Stimulated activated CD4-positive, alpha-beta T cell treated with anti-CD3 and anti-CD28 coated beads, Interleukin-1b, Interleukin-23, amount 100 ng/mL, for 4 hours (primary cell): ENCODE data around the gene PRR22.
"Not testable (repeated sequence)": the region's sequence is repeated elsewhere in the genome, so short reads cannot be mapped to it uniquely, and the experiment has no call there.

Source experiments
- DNase-seq, 2 donors: peaks; one replicate each; pipeline ENCODE4 v3.0.0-alpha.2; 2020; ENCODE audit warnings: low read depth in 2 of 2

Gene PRR22

GRCh38 chr19:5751709-5752108 lies 32.8 kb downstream of the PRR22 start:
- no peak for DNase-seq

GRCh38 chr19:5749505-5749904 lies 35.0 kb downstream of the PRR22 start:
- no peak for DNase-seq

- not testable (repeated sequence) for DNase-seq
These were observed 35.6 kb downstream of the PRR22 start for GRCh38 chr19:5748920-5749319.

- DNase-seq, result not testable (repeated sequence)
These were observed 39.5 kb downstream of the PRR22 start for GRCh38 chr19:5744999-5745398.

DNA sequence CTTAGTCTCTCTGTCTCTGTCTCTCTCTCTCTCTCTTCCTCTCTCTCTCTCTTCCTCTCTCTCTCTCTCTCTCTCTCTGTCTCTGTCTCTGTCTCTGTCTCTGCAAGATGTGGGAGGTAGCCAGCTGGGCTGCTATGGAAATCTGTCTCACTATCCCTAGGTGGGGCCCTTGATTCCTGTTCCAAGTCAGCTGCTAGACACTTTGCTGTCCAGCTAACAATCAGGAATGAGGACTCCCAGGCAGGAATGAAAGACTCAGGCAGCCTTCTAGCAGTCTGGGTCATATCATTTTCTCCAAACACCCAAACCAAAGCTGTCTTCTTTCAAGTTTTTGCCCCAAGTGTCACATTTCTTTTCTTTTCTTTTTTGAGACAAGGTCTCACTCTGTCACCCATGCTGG lies 40.9 kb downstream of the PRR22 start:
- no peak for DNase-seq

GRCh38 chr19:5742051-5742450 lies 42.5 kb downstream of the PRR22 start:
- no peak for DNase-seq

DNA sequence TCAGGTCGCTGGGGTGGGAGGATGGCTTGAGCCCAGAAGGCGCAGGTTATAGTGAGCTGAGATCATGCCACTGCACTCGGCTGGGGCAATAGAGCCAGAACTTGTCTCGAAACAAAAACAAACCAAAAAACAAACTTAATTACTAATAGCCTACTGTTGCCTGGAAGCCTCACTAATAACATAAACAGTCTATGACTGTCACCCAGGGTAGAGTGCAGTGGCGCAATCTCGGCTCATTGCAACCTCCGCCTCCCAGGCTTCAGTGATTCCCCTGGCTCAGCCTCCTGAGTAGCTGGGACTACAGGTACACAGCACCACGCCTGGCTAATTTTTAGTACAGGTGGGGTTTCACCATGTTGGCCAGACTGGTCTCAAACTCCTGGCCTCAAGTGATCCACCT lies 46.1 kb downstream of the PRR22 start:
- DNase-seq, result no peak

- not testable (repeated sequence) for DNase-seq
These were observed 51.4 kb downstream of the PRR22 start for GRCh38 chr19:5733172-5733571.
